Hepatocyte (in vitro differentiated cells): ENCODE measurements around the gene RNF121.

ENCODE experiments used
- EZH2 ChIP-seq: fragments of 200-600 bp; sonication (generic); IDR thresholded peaks from 2 replicates; pipeline ENCODE4 v1.6.1; 2016; ENCODE audit warnings: antibody characterized with exemption, mild to moderate bottlenecking, borderline replicate concordance
- EZH2phosphoT487 ChIP-seq: fragments of 200-600 bp; sonication (generic); IDR thresholded peaks from one replicate; pipeline ENCODE4 v1.6.1; 2018; ENCODE audit warnings: antibody characterized with exemption, mild to moderate bottlenecking, low read depth, moderate library complexity; ENCODE audit not compliant: unreplicated experiment, severe bottlenecking
- TF ChIP-seq, protein P1 (sequence below): fragments of 200-600 bp; sonication (generic); IDR thresholded peaks from 2 replicates; pipeline ENCODE4 v1.5.1; 2016; ENCODE audit warnings: antibody characterized with exemption, mild to moderate bottlenecking; ENCODE audit not compliant: poor library complexity

DNA sequence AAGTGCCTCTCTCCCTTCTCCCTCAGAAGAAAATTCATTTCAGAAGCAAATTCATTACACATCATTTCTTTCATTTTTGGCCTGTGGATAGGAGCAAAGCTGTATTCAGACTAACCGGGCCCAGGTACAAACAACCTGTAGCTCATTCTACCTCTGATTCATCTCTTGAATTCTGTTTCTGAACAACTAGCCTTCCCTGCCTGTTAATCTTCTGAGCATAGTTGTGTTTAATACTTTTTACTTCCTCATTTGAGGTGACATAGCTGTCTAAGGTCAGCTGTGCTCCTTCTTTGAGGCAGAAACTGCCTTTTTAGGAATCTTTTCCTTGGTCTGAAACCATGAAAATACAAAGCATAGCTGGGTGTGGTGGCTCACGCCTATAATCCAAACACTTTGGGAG, 57.3 kb downstream of the RNF121 start:
- TF ChIP-seq, protein P1, sequence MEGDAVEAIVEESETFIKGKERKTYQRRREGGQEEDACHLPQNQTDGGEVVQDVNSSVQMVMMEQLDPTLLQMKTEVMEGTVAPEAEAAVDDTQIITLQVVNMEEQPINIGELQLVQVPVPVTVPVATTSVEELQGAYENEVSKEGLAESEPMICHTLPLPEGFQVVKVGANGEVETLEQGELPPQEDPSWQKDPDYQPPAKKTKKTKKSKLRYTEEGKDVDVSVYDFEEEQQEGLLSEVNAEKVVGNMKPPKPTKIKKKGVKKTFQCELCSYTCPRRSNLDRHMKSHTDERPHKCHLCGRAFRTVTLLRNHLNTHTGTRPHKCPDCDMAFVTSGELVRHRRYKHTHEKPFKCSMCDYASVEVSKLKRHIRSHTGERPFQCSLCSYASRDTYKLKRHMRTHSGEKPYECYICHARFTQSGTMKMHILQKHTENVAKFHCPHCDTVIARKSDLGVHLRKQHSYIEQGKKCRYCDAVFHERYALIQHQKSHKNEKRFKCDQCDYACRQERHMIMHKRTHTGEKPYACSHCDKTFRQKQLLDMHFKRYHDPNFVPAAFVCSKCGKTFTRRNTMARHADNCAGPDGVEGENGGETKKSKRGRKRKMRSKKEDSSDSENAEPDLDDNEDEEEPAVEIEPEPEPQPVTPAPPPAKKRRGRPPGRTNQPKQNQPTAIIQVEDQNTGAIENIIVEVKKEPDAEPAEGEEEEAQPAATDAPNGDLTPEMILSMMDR = no peak
- TF ChIP-seq EZH2phosphoT487 (no peak), EZH2 (no peak)
